T-cell (primary cell): ENCODE data around the gene BRWD1. TPM values are rescaled to one million over a fixed set of nuclear protein-coding genes. Genes with fewer than 3 reads are reported as not detected.

ENCODE experiments used
- ATAC-seq, 4 experiments: fragments of 200-7000 bp in 3 of 4; fragments of 150-1000 bp in 1 of 4; cut with Tn5 transposase; replicated peaks in 1 of 4; 1 replicate in 3 of 4; 2 replicates in 1 of 4; pipeline ENCODE4 v1.10.0; 2021; ENCODE audit warnings: moderate library complexity in 3 of 4, mild to moderate bottlenecking in 2 of 4, moderate number of reproducible peaks in 1 of 4
- CTCF ChIA-PET, 2 donors: fragments of 300-600 bp; sonication (Branson Sonifier 250); formaldehyde crosslinking; loops; one replicate each; lab custom pipeline; 2022; ENCODE audit warnings: antibody characterized with exemption in 2 of 2; lab: Charles Lee
- POLR2A ChIA-PET, 2 donors: fragments of 300-600 bp; sonication (Branson Sonifier 250); formaldehyde crosslinking; loops; one replicate each; lab custom pipeline; 2022; ENCODE audit warnings: antibody characterized with exemption in 2 of 2; lab: Charles Lee
- DNase-seq, 35 experiments: peaks; one replicate each; pipeline versions ENCODE4 v3.0.0 to v3.0.0-alpha.2; 2013 to 2023
- H3K27ac ChIP-seq: one replicate; pipeline ENCODE4 v1.5.1; 2013; ENCODE audit warnings: low read length
- H3K27me3 ChIP-seq, 2 experiments: replicated peaks in 1 of 2; 1 replicate in 1 of 2; 2 replicates in 1 of 2; pipeline versions ENCODE4 v1.6.1 to v1.7.0; 2013; ENCODE audit warnings: low read length in 1 of 2, mixed read lengths in 1 of 2; ENCODE audit not compliant: control insufficient read depth in 2 of 2, insufficient read depth in 2 of 2; ENCODE audit errors: extremely low read depth in 1 of 2
- H3K36me3 ChIP-seq, 2 donors: 1 replicate in 1 of 2; 2 replicates in 1 of 2; pipeline versions ENCODE4 v1.6.1 to v1.7.0; 2013; ENCODE audit warnings: low read length in 1 of 2; ENCODE audit not compliant: control insufficient read depth in 2 of 2, insufficient read depth in 1 of 2; ENCODE audit errors: extremely low read depth in 1 of 2
- H3K4me1 ChIP-seq, 2 experiments: 1 replicate in 1 of 2; 2 replicates in 1 of 2; pipeline versions ENCODE4 v1.6.1 to v1.7.0; 2013; ENCODE audit warnings: low read length in 2 of 2, mixed read lengths in 1 of 2; ENCODE audit not compliant: insufficient read depth in 2 of 2, control insufficient read depth in 1 of 2; ENCODE audit errors: extremely low read depth in 1 of 2
- H3K4me3 ChIP-seq, 2 donors: 1 replicate in 1 of 2; 2 replicates in 1 of 2; pipeline versions ENCODE4 v1.5.1 to v1.7.0; 2013; ENCODE audit warnings: mild to moderate bottlenecking in 2 of 2, low read length in 1 of 2, moderate library complexity in 1 of 2; ENCODE audit not compliant: control insufficient read depth in 1 of 2; ENCODE audit errors: extremely low read depth in 1 of 2
- H3K9me3 ChIP-seq: 2 replicates; pipeline ENCODE4 v1.7.0; 2013
- H3K27ac Mint-ChIP-seq, 2 donors: one replicate each; pipeline ENCODE4 v1.8.0; 2020 to 2021; ENCODE audit warnings: mild to moderate bottlenecking in 2 of 2, mixed read lengths in 2 of 2
- H3K27me3 Mint-ChIP-seq, 2 donors: one replicate each; pipeline ENCODE4 v1.8.0; 2021 to 2022; ENCODE audit warnings: mixed read lengths in 2 of 2
- H3K36me3 Mint-ChIP-seq: one replicate; pipeline ENCODE4 v1.8.0; 2021; ENCODE audit warnings: mixed read lengths
- H3K4me1 Mint-ChIP-seq, 3 donors: one replicate each; pipeline ENCODE4 v1.8.0; 2020 to 2022; ENCODE audit warnings: mixed read lengths in 3 of 3, mild to moderate bottlenecking in 1 of 3
- H3K4me3 Mint-ChIP-seq, 3 donors: one replicate each; pipeline ENCODE4 v1.8.0; 2020 to 2022; ENCODE audit warnings: mild to moderate bottlenecking in 3 of 3, mixed read lengths in 3 of 3, moderate library complexity in 3 of 3
- H3K9me3 Mint-ChIP-seq, 3 donors: one replicate each; pipeline ENCODE4 v1.8.0; 2020 to 2022; ENCODE audit warnings: mixed read lengths in 3 of 3
- WGBS: methylation state at CpG from one replicate; pipeline ENCODE4 v1.1.5; 2013; ENCODE audit warnings: missing lambda C conversion rate; ENCODE audit not compliant: insufficient coverage; 5-methylcytosine and 5-hydroxymethylcytosine counted together
- total RNA-seq, 35 experiments: library from RNA in 6 of 35; stranded (reverse) in 6 of 35; fragments of 120-200 nt in 1 of 35; gene quantifications; one replicate each; pipeline versions ENCODE4 v1.2.1 to v1.2.4 and lab custom pipeline; 2013 to 2026

Gene BRWD1
- total RNA-seq, 5 donors from 2014 or later (not counting 1 experiment from before 2014, with no cell fraction given) = 70.2 to 86.3 (median 75.2) TPM

DNA sequence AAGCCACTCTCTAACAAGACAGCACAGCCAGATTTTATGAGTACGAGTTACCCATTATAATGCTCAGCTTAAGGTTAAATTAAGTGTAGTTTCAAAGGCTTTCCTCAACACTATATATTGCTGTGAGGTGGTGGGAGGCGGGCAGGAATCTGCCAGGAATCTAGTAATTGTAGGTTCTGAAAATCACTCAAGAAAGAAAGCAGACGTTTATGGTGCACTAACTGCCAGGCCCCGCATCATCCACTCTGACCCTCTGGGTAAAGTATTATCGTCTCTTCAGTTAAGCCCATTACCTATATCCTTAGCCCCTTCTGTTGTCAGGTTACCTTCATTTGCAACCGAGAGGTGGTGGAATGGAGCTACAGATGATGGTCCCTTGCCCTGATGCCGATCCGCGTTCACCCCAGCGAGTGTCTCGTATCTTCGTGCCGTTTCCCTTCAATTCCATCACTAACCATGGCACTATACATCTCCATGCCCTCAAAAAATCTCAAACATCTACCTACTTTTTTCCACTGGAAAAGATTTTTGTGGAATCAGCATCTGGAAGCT is 23.1 kb upstream of the BRWD1 start:
- POLR2A ChIA-PET = no interaction called here

GRCh38 chr21:39334611-39335010 is 21.2 kb upstream of the BRWD1 start:
- no peaks in the 10 kb centered on the region for H3K9me3 ChIP-seq
- Mint-ChIP-seq H3K4me1 (no peaks in the 10 kb centered on the region), H3K27ac (no peak overlapping the region), H3K27me3 (peaks cover 0 to under 1% of the 10 kb centered on the region in 2 donors), H3K9me3 (no peaks in the 10 kb centered on the region), H3K36me3 (no peaks in the 10 kb centered on the region), H3K4me3 (no peak overlapping the region)
- no peak overlapping the region for H3K4me3 ChIP-seq
- ATAC-seq (no peak), DNase-seq (no peak)
- ChIA-PET POLR2A (no interaction called here), CTCF (no interaction called here)
- H3K27me3 ChIP-seq = no peaks in the 10 kb centered on the region
- H3K36me3 ChIP-seq = no peaks in the 10 kb centered on the region
- no peaks in the 10 kb centered on the region for H3K4me1 ChIP-seq
- no CpG with 5 or more reads among the region's 4 CpGs for WGBS
- H3K27ac ChIP-seq = no peak overlapping the region

More for the DNA sequence above, 23.1 kb upstream of the BRWD1 start:
- H3K36me3 Mint-ChIP-seq = peaks cover 8% of the 10 kb centered on the region
- Histone ChIP-seq H3K27ac (no peak overlapping the region), H3K36me3 (peaks cover 0 to 5% of the 10 kb centered on the region in 2 donors), H3K4me1 (no peaks in the 10 kb centered on the region), H3K27me3 (no peaks in the 10 kb centered on the region), H3K4me3 (no peak overlapping the region), H3K9me3 (no peaks in the 10 kb centered on the region)
- CTCF ChIA-PET = no interaction called here
- DNase-seq (no peak), ATAC-seq (no peak)
- no CpG with 5 or more reads among the region's 13 CpGs for WGBS
- H3K27ac Mint-ChIP-seq = no peak overlapping the region
- no peaks in the 10 kb centered on the region for H3K27me3 Mint-ChIP-seq
- H3K4me1 Mint-ChIP-seq = no peaks in the 10 kb centered on the region
- H3K4me3 Mint-ChIP-seq = no peak overlapping the region
- no peaks in the 10 kb centered on the region for H3K9me3 Mint-ChIP-seq

DNA sequence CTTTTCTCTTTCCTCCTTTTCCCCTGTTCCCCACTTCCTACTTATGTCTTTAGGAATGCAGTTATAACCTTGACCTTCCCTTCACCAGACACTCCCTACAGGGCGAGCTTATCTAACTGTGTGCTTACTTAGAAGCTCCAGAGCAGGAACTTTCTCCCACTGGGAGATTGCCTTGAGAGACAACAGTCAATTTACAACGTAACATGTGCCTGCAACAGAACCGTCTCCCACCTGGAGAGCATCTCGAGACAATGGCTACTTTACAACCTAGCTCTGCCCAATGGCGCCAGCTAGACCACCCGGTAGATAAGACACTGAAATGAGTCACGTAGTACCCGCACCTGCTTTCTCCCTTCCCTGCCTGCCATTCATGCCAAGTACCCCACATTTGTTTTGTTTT is 18.7 kb upstream of the BRWD1 start:
- H3K4me1 ChIP-seq = no peaks in the 10 kb centered on the region
- no peaks in the 10 kb centered on the region for H3K36me3 ChIP-seq
- Mint-ChIP-seq H3K9me3 (no peaks in the 10 kb centered on the region), H3K27me3 (peaks cover 0 to 3% of the 10 kb centered on the region in 2 donors), H3K36me3 (no peaks in the 10 kb centered on the region), H3K4me3 (no peak overlapping the region), H3K4me1 (no peaks in the 10 kb centered on the region), H3K27ac (no peak overlapping the region)
- ChIA-PET POLR2A (no interaction called here), CTCF (no interaction called here)
- 87% methylated on average over 4 of the region's 8 CpGs for WGBS
- H3K4me3 ChIP-seq = no peak overlapping the region
- H3K27me3 ChIP-seq = no peaks in the 10 kb centered on the region
- DNase-seq (no peak), ATAC-seq (no peak)
- no peak overlapping the region for H3K27ac ChIP-seq
- H3K9me3 ChIP-seq = no peaks in the 10 kb centered on the region

DNA sequence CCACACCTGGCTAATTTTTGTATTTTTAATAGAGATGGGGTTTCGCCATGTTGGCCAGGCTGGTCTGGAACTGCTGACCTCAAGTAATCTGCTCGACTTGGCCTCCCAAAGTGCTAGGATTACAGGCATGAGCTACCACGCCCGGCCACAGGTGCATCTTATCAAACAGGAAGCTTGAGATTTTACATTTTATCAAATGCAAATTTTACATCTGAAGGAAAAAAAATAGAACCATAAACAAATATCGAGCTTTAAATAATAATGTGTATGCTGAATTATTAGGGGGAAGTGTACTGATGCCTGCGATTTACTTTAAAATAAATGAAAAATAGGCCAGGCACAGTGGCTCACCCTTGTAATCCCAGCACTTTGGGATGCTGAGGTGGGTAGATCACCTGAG is 16.6 kb upstream of the BRWD1 start:
- DNase-seq = no peak
- ATAC-seq = no peak
- ChIA-PET POLR2A (no interaction called here), CTCF (no interaction called here)
- WGBS = 75% methylated on average over 2 of the region's 6 CpGs
- Mint-ChIP-seq H3K4me1 (no peaks in the 10 kb centered on the region), H3K36me3 (no peaks in the 10 kb centered on the region), H3K9me3 (no peaks in the 10 kb centered on the region), H3K27ac (no peak overlapping the region), H3K4me3 (no peak overlapping the region), H3K27me3 (peaks cover 2 to 3% of the 10 kb centered on the region in 2 donors)
- Histone ChIP-seq H3K36me3 (no peaks in the 10 kb centered on the region), H3K27me3 (peaks cover 0 to 13% of the 10 kb centered on the region in 2 experiments), H3K4me3 (no peak overlapping the region), H3K9me3 (no peaks in the 10 kb centered on the region), H3K4me1 (no peaks in the 10 kb centered on the region), H3K27ac (no peak overlapping the region)

GRCh38 chr21:39327727-39328126 is 14.3 kb upstream of the BRWD1 start:
- no peak for DNase-seq
- H3K4me1 ChIP-seq = no peaks in the 10 kb centered on the region
- ChIA-PET POLR2A (no interaction called here), CTCF (no interaction called here)
- no peaks in the 10 kb centered on the region for H3K9me3 Mint-ChIP-seq
- peaks cover 0 to 13% of the 10 kb centered on the region in 2 experiments for H3K27me3 ChIP-seq
- 100% methylated on average over 1 of the region's 7 CpGs for WGBS
- no peaks in the 10 kb centered on the region for H3K9me3 ChIP-seq
- no peaks in the 10 kb centered on the region for H3K36me3 Mint-ChIP-seq
- H3K4me3 ChIP-seq = no peak overlapping the region
- no peaks in the 10 kb centered on the region for H3K4me1 Mint-ChIP-seq
- H3K4me3 Mint-ChIP-seq = no peak overlapping the region
- no peak overlapping the region for H3K27ac Mint-ChIP-seq
- ATAC-seq = no peak
- no peak overlapping the region for H3K27ac ChIP-seq
- H3K27me3 Mint-ChIP-seq = peaks cover 2 to 3% of the 10 kb centered on the region in 2 donors
- no peaks in the 10 kb centered on the region for H3K36me3 ChIP-seq

GRCh38 chr21:39326607-39327307 is 13.3 kb upstream of the BRWD1 start:
- ChIA-PET POLR2A (interaction anchor here (0.6 to 0.7 kb wide), 2 partner anchors 12 to 26 kb away, joined by 3 to 4 read pairs; no protein-coding TSS in a partner anchor), CTCF (no interaction called here)
- Mint-ChIP-seq H3K27ac (no peak overlapping the region), H3K4me3 (no peak overlapping the region), H3K36me3 (no peaks in the 10 kb centered on the region), H3K9me3 (no peaks in the 10 kb centered on the region), H3K27me3 (peaks cover 2 to 3% of the 10 kb centered on the region in 2 donors), H3K4me1 (no peaks in the 10 kb centered on the region)
- no peaks in the 10 kb centered on the region for H3K9me3 ChIP-seq
- no peak overlapping the region for H3K4me3 ChIP-seq
- ATAC-seq (no peak), DNase-seq (no peak)
- no peak overlapping the region for H3K27ac ChIP-seq
- no peaks in the 10 kb centered on the region for H3K36me3 ChIP-seq
- 87% methylated on average over 5 of the region's 7 CpGs for WGBS
- peaks cover 0 to 13% of the 10 kb centered on the region in 2 experiments for H3K27me3 ChIP-seq
- H3K4me1 ChIP-seq = no peaks in the 10 kb centered on the region
